ENCODE measurements around the gene CDKN1C.

Gene CDKN1C

GRCh38 chr11:2870460-2870859 lies 15.1 kb downstream of the CDKN1C start:
- DNase-seq: no peak
- no peaks in the 10 kb centered on the region for H3K9me3 ChIP-seq
- intact Hi-C loops (cut with DNase I; ENCODE audit: low total_unique reads): no loop called here
- H3K4me1 ChIP-seq: peaks cover 0 to 10% (median 0%) of the 10 kb centered on the region in 4 donors
- H3K4me3 ChIP-seq: no peak overlapping the region
- no peak for TF ChIP-seq CTCF (IDR thresholded peaks at IDR 0.05)
- no peak overlapping the region for H3K27ac ChIP-seq
- H3K27me3 ChIP-seq: peaks cover 0 to 67% of the 10 kb centered on the region in 2 donors
- peaks cover 0 to 3% (median 0%) of the 10 kb centered on the region in 3 donors for H3K36me3 ChIP-seq

- Histone ChIP-seq H3K27me3 (peaks cover 0 to 66% of the 10 kb centered on the region in 2 donors), H3K36me3 (peaks cover 0 to under 1% (median 0%) of the 10 kb centered on the region in 3 donors), H3K9me3 (no peaks in the 10 kb centered on the region), H3K4me3 (no peak overlapping the region), H3K4me1 (peaks cover 0 to 10% (median 0%) of the 10 kb centered on the region in 4 donors), H3K27ac (no peak overlapping the region)
- intact Hi-C loops (cut with DNase I; ENCODE audit: low total_unique reads): no loop called here
- no peak for DNase-seq
- TF ChIP-seq CTCF (IDR thresholded peaks at IDR 0.05): no peak
Measured at GRCh38 chr11:2869561-2870427, 15.8 kb downstream of the CDKN1C start.

GRCh38 chr11:2869134-2869526 lies 16.4 kb downstream of the CDKN1C start:
- no peaks in the 10 kb centered on the region for H3K9me3 ChIP-seq
- H3K27me3 ChIP-seq: peaks cover 0 to 65% of the 10 kb centered on the region in 2 donors
- DNase-seq: no peak
- H3K4me1 ChIP-seq: peaks cover 0 to 10% (median 0%) of the 10 kb centered on the region in 4 donors
- H3K36me3 ChIP-seq: no peaks in the 10 kb centered on the region
- no peak for TF ChIP-seq CTCF (IDR thresholded peaks at IDR 0.05)
- H3K4me3 ChIP-seq: no peak overlapping the region
- H3K27ac ChIP-seq: no peak overlapping the region
- intact Hi-C loops (cut with DNase I; ENCODE audit: low total_unique reads): no loop called here

- Histone ChIP-seq H3K27ac (no peak overlapping the region), H3K36me3 (no peaks in the 10 kb centered on the region), H3K4me3 (peak overlapping the region in 1 of 2 donors; percentile 12), H3K4me1 (peaks cover 0 to 10% (median 0%) of the 10 kb centered on the region in 4 donors), H3K27me3 (peaks cover 0 to 69% of the 10 kb centered on the region in 2 donors), H3K9me3 (no peaks in the 10 kb centered on the region)
- intact Hi-C loops (cut with DNase I; ENCODE audit: low total_unique reads): no loop called here
- no peak for DNase-seq
- TF ChIP-seq CTCF (IDR thresholded peaks at IDR 0.05): no peak
Measured at GRCh38 chr11:2868506-2869133, 17.0 kb downstream of the CDKN1C start.

GRCh38 chr11:2867722-2868505 lies 17.7 kb downstream of the CDKN1C start:
- intact Hi-C loops (cut with DNase I; ENCODE audit: low total_unique reads): no loop called here
- Histone ChIP-seq H3K27me3 (peaks cover 0 to 74% of the 10 kb centered on the region in 2 donors), H3K4me1 (peaks cover 0 to 14% (median 1%) of the 10 kb centered on the region in 4 donors), H3K36me3 (no peaks in the 10 kb centered on the region), H3K27ac (no peak overlapping the region), H3K4me3 (peak overlapping the region in 1 of 2 donors; percentile 12), H3K9me3 (no peaks in the 10 kb centered on the region)
- no peak for TF ChIP-seq CTCF (IDR thresholded peaks at IDR 0.05)
- DNase-seq: no peak

Measured in tibial artery (tissue), 4 donors.